ENCODE measurements around the gene ARHGAP10.

ARHGAP10 gene

GRCh38 chr4:148110169-148110568 lies 378.3 kb downstream of the ARHGAP10 start:
- no peak for DNase-seq

GRCh38 chr4:148112231-148112982 lies 380.5 kb downstream of the ARHGAP10 start:
- DNase-seq, result no peak

GRCh38 chr4:148114436-148114835 lies 382.5 kb downstream of the ARHGAP10 start:
- no peak for DNase-seq

- no peak for DNase-seq
Measured at GRCh38 chr4:148116264-148116663, 384.4 kb downstream of the ARHGAP10 start.

GRCh38 chr4:148116969-148117368 lies 385.1 kb downstream of the ARHGAP10 start:
- DNase-seq, result no peak

- DNase-seq, result no peak
Measured at GRCh38 chr4:148118179-148118578, 386.3 kb downstream of the ARHGAP10 start.

GRCh38 chr4:148118633-148119032 lies 386.7 kb downstream of the ARHGAP10 start:
- no peak for DNase-seq

GRCh38 chr4:148120216-148120615 lies 388.3 kb downstream of the ARHGAP10 start:
- DNase-seq, result no peak

All from NCI-H510A (cell line).